Parietal lobe (tissue), 1 donor: ENCODE data around the gene GCNA. TPM values are rescaled to one million over a fixed set of nuclear protein-coding genes. Genes with fewer than 3 reads are reported as not detected.

Experiments
- total RNA-seq: library from RNA; depleted of rRNA; stranded (reverse); fragments of >200 nt; gene quantifications from one replicate; pipeline ENCODE4 v1.2.3, GENCODE V29; 2014

Gene GCNA
- total RNA-seq = 5.3 TPM

GRCh38 chrX:71578253-71579135 is at the start of gene GCNA:
GCNA (plus strand) TSS chrX:71578437; CDS start chrX:71580822, 2,385 bp downstream.

GRCh38 chrX:71532753-71533425 is 45.3 kb upstream of the GCNA start, which contains the start of gene OGT:
OGT (plus strand) TSS chrX:71533104; CDS start chrX:71533300, 196 bp downstream.

GRCh38 chrX:71618303-71618721 is 40.1 kb downstream of the GCNA start, which contains the start of gene CXCR3:
CXCR3 (minus strand) TSS chrX:71618511; CDS start chrX:71618449, 62 bp downstream.

Other genes with a start within 250 kb of the GCNA start
- 111 TPM for gene TAF1, start 212.1 kb upstream of the GCNA start, total RNA-seq
- 406 TPM for gene OGT, start 45.3 kb upstream of the GCNA start, total RNA-seq
- not detected for gene CXCR3, start 40.1 kb downstream of the GCNA start, total RNA-seq
- gene CXorf49, start 139.8 kb downstream of the GCNA start, total RNA-seq = not detected
- gene CXorf49B, start 184.9 kb downstream of the GCNA start, total RNA-seq = not detected